ENCODE data around the gene CERS4. TPM values are rescaled to one million over a fixed set of nuclear protein-coding genes. Genes with fewer than 3 reads are reported as not detected.

CERS4 gene
- total and polyA plus RNA-seq, 11 donors = 11.1 to 37.7 (median 20.6) TPM

DNA sequence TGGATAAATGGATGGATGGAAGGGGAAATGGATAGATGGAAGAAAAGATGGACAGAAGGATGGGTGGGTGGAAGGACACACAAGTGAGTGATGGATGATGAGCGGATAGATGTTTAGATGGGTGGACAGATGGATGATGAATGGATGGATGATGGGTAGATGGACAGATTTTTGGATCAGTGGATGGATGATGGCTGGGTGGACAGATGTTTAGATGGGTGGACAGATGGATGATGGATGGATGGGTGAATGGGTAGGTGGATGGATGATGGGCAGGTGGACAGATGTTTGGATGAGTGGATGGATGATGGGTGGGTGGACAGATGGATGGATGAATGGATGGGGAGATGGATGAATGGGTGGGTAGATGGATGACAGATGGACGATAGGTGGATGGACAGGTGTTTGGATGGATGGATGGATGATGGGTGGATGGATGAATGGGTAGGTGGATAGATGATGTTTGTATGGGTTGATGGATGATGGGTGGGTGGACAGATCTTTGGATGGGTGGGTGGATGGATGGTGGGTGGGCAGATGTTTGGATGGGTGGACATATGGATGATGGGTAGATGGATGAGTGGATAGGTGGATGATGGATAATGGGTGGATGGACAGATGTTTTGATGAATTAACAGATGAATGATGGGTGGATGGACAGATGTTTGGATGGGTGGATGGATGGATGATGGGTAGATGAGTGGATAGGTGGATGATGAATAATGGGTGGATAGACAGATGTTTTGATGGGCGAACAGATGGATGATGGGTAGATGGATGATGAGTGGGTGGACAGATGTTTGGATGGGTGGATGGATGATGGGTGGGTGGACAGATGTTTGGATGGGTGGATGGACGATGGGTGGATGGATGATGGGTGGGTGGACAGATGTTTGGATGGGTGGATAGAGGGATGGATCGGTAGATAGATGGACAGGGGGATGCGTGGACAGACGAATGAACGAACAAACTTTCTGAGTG is 39.5 kb downstream of the CERS4 start:
- no peak for ATAC-seq
- intact Hi-C loops (cut with DNase I) = loop anchor here in 1 of 10 donors (5.0 kb wide), 1 partner anchor 36 kb away; no protein-coding TSS in a partner anchor
- Histone ChIP-seq H3K27ac (no peak overlapping the region), H3K27me3 (no peaks in the 10 kb centered on the region), H3K36me3 (no peaks in the 10 kb centered on the region), H3K4me3 (no peak overlapping the region), H3K9me3 (peaks cover 0 to 2% (median 0%) of the 10 kb centered on the region in 12 donors), H3K4me1 (peaks cover 0 to 20% (median 5%) of the 10 kb centered on the region in 12 donors)
- 93 to 97% (median 95%) methylated on average over 8 of the region's 8 CpGs for WGBS, 4 donors
- DNase-seq = no peak
- TF ChIP-seq, protein P1, sequence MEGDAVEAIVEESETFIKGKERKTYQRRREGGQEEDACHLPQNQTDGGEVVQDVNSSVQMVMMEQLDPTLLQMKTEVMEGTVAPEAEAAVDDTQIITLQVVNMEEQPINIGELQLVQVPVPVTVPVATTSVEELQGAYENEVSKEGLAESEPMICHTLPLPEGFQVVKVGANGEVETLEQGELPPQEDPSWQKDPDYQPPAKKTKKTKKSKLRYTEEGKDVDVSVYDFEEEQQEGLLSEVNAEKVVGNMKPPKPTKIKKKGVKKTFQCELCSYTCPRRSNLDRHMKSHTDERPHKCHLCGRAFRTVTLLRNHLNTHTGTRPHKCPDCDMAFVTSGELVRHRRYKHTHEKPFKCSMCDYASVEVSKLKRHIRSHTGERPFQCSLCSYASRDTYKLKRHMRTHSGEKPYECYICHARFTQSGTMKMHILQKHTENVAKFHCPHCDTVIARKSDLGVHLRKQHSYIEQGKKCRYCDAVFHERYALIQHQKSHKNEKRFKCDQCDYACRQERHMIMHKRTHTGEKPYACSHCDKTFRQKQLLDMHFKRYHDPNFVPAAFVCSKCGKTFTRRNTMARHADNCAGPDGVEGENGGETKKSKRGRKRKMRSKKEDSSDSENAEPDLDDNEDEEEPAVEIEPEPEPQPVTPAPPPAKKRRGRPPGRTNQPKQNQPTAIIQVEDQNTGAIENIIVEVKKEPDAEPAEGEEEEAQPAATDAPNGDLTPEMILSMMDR (IDR thresholded peaks at IDR 0.05) = no peak
- no peak for TF ChIP-seq POLR2A (IDR thresholded peaks at IDR 0.05)

DNA sequence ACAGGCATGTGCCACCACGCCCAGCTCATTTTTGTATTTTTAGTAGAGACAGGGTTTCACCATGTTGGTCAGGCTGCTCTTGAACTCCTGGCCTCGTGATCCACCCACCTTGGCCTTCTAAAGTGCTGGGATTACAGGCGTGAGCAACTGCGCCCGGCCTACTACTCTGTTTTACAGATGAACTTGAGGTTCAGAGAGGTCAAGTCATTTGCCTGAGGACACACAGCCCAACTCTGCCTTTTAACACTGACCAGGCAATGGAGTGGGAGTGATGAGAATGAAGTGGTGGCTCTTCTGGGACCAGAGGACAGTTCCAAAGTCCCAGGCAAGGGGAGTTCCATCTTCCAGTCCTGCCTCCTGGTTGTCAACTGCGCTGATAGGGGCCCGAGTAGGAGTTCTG is 41.4 kb downstream of the CERS4 start:
- ATAC-seq (no peak), DNase-seq (no peak)
- H3K9me3 ChIP-seq = no peaks in the 10 kb centered on the region
- H3K4me3 ChIP-seq = no peak overlapping the region
- TF ChIP-seq, protein P1 (IDR thresholded peaks at IDR 0.05) = no peak
- TF ChIP-seq POLR2A (IDR thresholded peaks at IDR 0.05) = no peak
- peaks cover 0 to 8% (median 3%) of the 10 kb centered on the region in 9 donors for H3K36me3 ChIP-seq
- intact Hi-C loops (cut with DNase I) = loop anchor here in 8 of 10 donors (2.0 to 10.0 kb wide), 8 partner anchors 42 to 598 kb away; partner anchors contain the start of genes ELAVL1 (in 6 of the 8), CERS4 (in 2 of the 8) and TIMM44 (in 1 of the 8)
- WGBS, 4 donors = 67 to 80% (median 76%) methylated on average over 7 of the region's 7 CpGs
- H3K27ac ChIP-seq = peak overlapping the region in 11 of 12 donors; percentile 25 to 81 (median 66)
- H3K27me3 ChIP-seq = no peaks in the 10 kb centered on the region
- H3K4me1 ChIP-seq = peaks cover 0 to 18% (median 5%) of the 10 kb centered on the region in 12 donors

DNA sequence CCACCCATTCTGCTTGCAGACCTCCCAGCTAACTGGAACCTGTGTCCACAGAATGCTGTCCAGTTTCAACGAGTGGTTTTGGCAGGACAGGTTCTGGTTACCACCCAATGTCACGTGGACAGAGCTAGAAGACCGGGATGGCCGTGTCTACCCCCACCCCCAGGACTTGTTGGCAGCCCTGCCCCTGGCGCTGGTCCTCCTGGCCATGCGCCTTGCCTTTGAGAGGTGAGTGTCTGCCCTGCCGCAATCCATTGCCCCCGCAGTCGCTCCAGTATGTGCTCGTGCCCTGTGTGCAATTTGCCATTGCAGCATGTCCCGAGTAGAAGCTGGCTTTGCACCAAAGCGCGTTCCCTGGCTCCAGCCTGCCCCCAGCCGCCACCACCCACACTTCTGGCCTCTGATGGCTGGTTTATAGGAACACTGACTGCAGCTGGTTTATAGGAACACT is 41.9 kb downstream of the CERS4 start:
- 28 to 49% (median 45%) methylated on average over 10 to 14 of the region's 14 CpGs for WGBS, 4 donors
- H3K9me3 ChIP-seq = no peaks in the 10 kb centered on the region
- ATAC-seq (peak; percentile 90 to 96 (median 94)), DNase-seq (peak; percentile 85 to 95 (median 88))
- intact Hi-C loops (cut with DNase I) = loop anchor here in 8 of 10 donors (1.0 to 10.0 kb wide), 10 partner anchors 11 to 599 kb away; partner anchors contain the start of genes ELAVL1 (in 6 of the 8), CERS4 (in 3 of the 8) and TIMM44 (in 1 of the 8)
- TF ChIP-seq, protein P1 (IDR thresholded peaks at IDR 0.05) = peak in 9 of 12 donors; percentile 8 to 48 (median 27)
- TF ChIP-seq POLR2A (IDR thresholded peaks at IDR 0.05) = no peak
- peaks cover 0 to 12% (median 6%) of the 10 kb centered on the region in 9 donors for H3K36me3 ChIP-seq
- H3K27me3 ChIP-seq = no peaks in the 10 kb centered on the region
- peaks cover 0 to 18% (median 5%) of the 10 kb centered on the region in 12 donors for H3K4me1 ChIP-seq
- H3K27ac ChIP-seq = peak overlapping the region in 11 of 12 donors; percentile 25 to 81 (median 66)
- H3K4me3 ChIP-seq = no peak overlapping the region
